ENCODE data around the gene CC2D2B.
"Not testable (repeated sequence)": the region's sequence is repeated elsewhere in the genome, so short reads cannot be mapped to it uniquely, and the experiment has no call there.

Gene CC2D2B

DNA sequence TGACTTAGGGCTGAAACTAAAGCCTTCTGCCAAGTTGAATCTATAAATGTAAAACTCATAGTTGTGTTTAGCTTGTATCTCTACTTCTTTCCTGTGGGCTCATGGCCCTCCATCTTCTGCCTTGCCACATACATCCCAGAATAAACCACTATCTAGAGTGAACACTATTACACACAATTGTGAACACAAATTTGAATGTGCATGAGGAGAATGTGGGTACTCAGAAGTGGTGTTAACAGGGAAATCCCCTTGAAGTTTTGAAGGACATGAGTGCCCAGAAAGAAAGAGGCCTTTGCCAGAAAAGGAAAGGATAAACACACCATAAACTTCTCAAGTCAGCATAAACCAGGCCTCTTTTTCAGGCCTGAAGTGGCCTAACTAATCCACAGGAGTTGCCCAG, 115.4 kb downstream of the CC2D2B start:
- no peak for ATAC-seq
- Mint-ChIP-seq H3K4me1 (no peaks in the 10 kb centered on the region), H3K27me3 (no peaks in the 10 kb centered on the region), H3K27ac (no peak overlapping the region), H3K36me3 (peaks cover 15% of the 10 kb centered on the region), H3K4me3 (no peak overlapping the region), H3K9me3 (no peaks in the 10 kb centered on the region)

DNA sequence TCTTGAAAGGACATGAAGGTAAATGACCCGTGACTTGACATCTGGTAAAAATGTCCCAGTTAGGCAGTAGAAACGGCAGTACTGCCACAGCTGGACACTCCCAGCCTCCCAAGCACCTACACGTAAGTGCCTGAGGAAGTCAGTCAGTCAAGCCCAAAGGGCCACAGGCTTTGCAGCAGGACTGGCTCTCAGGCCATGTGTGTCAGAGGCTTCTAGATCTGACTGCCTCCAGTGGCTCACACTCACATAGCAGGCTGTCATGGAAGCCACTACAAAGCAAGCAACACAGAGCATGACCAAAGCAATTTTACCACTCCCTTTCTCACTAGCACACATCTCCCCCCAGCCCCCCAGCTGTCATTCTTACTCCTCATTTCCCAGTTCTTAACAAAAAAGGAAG, 117.8 kb downstream of the CC2D2B start:
- Mint-ChIP-seq H3K4me3 (no peak overlapping the region), H3K27ac (no peak overlapping the region), H3K27me3 (no peaks in the 10 kb centered on the region), H3K4me1 (no peaks in the 10 kb centered on the region), H3K36me3 (peaks cover 11% of the 10 kb centered on the region), H3K9me3 (no peaks in the 10 kb centered on the region)
- peak; percentile 59 for ATAC-seq

DNA sequence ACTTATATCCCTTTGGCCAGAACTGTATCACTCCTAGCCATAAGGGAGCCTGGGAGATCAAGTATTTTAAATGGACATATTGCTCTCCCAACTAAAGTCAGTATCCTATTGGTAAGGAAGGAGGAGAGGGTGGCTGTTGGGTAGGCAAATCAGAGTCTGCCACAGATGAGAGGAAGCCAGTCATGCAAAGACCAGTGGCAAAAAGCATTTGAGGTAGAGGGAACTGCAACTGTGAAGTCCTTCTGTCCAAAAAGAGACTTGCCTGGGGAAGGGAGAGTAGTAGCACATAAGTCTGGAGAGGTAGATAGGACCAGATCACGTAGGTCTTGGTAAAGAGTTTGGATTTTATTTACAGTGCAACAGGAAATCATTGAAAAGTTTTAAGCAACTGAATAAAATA, 126.8 kb downstream of the CC2D2B start:
- H3K9me3 Mint-ChIP-seq, result no peaks in the 10 kb centered on the region
- peaks cover 10% of the 10 kb centered on the region for H3K4me1 Mint-ChIP-seq
- H3K36me3 Mint-ChIP-seq, result peaks cover 7% of the 10 kb centered on the region
- no peak overlapping the region for H3K4me3 Mint-ChIP-seq
- H3K27me3 Mint-ChIP-seq, result no peaks in the 10 kb centered on the region
- H3K27ac Mint-ChIP-seq, result no peak overlapping the region
- ATAC-seq, result no peak

DNA sequence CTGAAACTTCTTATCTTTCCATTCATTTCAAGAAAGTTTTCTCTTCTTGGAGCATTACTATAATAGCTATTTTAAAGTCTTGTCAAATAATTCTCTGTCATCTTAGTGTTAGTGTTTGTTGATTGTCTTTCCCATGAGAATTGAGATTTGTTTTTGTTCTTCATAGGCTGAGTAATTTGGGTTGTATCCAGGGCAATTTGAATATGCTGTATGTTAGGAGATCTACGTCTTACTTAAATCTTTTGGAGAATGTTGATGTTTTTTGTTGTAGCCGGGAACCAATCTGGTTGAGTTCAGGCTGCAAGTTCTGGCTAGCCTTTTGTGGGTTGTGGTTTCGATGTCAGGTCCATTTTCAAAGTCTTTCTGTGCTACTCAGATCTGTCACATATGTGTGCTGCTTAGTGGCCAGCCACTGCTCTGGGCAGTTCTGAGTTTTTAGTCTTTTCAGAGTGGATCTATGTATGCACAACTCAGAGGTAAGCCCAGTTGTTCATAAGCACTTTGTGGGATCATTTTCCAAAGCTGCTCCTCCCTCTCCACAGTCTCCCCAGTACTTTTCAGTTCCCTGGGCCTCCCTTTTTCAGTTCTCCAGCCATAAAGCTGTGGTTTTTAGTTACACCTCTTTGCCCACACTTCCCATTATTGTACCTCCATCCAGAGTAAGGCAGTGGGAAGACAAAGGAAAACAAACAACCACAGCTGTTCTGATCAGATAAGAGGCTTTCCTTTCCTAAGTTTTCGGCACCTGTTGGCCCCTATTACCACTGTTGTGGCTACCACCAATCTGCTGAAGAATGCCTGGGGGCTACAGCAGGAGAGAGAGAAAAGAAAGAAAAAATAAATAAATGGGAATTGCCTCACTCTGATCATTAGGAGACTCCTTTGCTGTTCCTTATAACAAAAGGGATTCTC, 131.0 kb downstream of the CC2D2B start:
- Mint-ChIP-seq H3K9me3 (no peaks in the 10 kb centered on the region), H3K27ac (no peak overlapping the region), H3K27me3 (no peaks in the 10 kb centered on the region), H3K36me3 (peaks cover 7% of the 10 kb centered on the region), H3K4me3 (no peak overlapping the region), H3K4me1 (peaks cover 18% of the 10 kb centered on the region)
- no peak for ATAC-seq

DNA sequence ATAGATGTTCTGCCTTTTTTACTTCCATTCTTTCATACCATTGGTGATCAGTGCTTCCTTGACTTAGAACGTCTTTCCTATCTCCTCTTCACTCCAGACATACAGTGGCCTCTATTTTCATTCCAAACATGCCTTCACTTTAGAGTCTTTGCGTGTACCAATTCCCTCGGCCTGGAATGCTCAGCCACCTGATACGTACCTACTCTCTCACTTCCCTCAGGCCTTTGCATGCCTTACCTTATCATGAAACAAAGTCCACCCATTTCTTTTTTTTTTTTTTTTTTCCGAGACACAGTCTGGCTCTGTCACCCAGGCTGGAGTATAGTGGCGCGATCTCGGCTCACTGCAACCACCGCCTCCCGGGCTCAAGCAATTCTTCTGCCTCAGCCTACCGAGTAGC, 133.4 kb downstream of the CC2D2B start:
- H3K4me3 Mint-ChIP-seq, result no peak overlapping the region
- ATAC-seq, result no peak

DNA sequence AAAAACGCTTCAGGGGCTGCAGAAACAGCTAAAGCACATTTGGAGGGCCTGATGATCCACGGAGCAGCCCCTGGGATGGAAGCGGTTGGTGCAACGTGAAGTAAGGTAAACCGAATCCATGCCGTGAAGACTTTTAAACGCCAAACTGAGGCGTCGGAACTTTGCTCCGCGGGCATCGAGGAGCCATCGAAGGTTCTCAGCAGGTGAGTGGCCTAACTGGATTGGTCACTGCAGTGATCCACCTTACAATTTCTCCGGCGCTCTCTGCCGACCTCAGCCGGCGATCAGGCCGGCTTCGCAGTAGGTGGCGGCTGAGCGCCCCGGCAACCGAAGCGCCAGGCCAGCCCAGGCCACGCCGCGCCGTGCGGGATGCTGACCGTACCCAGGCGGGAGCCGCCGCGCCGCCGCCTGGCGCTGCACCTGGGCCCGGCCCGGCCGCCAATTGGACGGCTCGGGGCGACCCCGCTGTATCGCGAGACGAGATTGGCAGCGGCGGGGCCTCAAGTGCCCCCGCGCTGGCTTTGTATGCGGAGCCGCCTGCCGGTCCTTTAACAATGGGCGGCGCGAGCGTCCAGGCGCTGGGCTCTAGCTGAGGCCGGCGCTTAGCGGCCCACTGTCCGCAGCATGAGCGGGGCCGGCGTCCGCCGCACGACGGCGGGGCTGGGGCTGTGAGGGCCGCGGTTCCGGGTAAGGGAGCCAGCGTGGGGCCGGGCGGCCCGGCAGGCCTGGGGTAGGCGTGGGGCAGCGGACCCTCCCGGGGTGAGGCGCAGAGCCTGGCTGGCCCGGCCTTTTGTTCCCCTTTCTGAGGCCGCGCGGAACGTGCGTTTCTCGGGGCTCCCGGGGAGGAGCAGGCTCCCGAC, 135.5 kb downstream of the CC2D2B start, which contains the start of gene CCNJ:
CCNJ (plus strand) TSS at position 551 of the 860 bp plus-strand sequence. CDS start 811 bp downstream, outside the sequence.
- no peaks in the 10 kb centered on the region for H3K9me3 Mint-ChIP-seq
- H3K4me3 Mint-ChIP-seq, result peak within 1 kb of the TSS; percentile 90
- H3K36me3 Mint-ChIP-seq, result peaks cover 28% of the 10 kb centered on the region
- peak within 1 kb of the TSS; percentile 90 for H3K27ac Mint-ChIP-seq
- peak; percentile 95 for ATAC-seq
- H3K27me3 Mint-ChIP-seq, result no peaks in the 10 kb centered on the region
- peaks cover 37% of the 10 kb centered on the region for H3K4me1 Mint-ChIP-seq

More for the DNA sequence above, 133.4 kb downstream of the CC2D2B start:
- H3K27me3 Mint-ChIP-seq, result no peaks in the 10 kb centered on the region
- H3K4me1 Mint-ChIP-seq, result peaks cover 23% of the 10 kb centered on the region
- no peaks in the 10 kb centered on the region for H3K9me3 Mint-ChIP-seq
- peaks cover 13% of the 10 kb centered on the region for H3K36me3 Mint-ChIP-seq
- no peak overlapping the region for H3K27ac Mint-ChIP-seq

DNA sequence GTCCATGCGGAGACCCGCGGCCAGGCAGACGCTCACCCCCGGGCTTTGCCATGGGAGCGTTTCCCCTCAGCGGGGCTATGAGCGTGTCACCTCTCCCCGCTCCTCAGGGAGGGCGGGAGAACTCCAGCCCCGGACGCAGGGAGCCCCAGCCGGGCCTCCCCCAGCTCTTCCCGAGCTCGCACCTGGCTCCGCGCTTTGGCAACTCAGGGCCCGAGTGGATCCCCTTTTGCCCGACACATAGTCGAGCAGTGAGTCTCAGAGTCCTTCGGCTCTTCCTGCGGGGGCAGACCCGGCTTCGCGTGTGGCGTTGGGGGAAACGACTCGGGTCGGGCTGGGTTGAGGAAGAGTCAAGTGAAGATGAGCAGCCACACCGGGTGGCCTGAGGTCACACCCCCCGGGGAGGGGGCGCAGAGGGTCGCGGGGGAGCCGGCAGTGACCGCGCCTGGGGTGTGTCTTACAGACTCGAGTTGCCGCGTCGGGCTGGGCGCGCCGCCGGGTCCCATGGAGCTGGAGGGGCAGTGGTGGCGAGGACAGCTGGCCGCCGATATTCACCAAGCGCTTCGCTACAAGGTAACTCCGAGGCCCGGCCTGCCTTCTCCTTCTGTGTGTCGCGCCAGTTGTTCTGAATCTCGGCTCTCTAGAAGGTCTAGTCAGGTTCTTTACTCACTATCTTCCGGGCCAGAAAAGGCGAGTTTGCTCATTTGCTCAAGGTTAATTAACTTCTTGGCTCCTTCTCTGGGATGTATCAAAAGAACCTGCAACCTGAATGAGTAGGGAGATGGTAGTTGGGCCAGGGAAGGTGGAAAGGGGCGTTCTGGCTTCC, 136.3 kb downstream of the CC2D2B start:
- peak overlapping the region; percentile 90 for H3K27ac Mint-ChIP-seq
- H3K4me1 Mint-ChIP-seq, result peaks cover 46% of the 10 kb centered on the region
- no peaks in the 10 kb centered on the region for H3K9me3 Mint-ChIP-seq
- peaks cover 31% of the 10 kb centered on the region for H3K36me3 Mint-ChIP-seq
- no peaks in the 10 kb centered on the region for H3K27me3 Mint-ChIP-seq
- ATAC-seq, result peak; percentile 66
- H3K4me3 Mint-ChIP-seq, result peak overlapping the region; percentile 90

DNA sequence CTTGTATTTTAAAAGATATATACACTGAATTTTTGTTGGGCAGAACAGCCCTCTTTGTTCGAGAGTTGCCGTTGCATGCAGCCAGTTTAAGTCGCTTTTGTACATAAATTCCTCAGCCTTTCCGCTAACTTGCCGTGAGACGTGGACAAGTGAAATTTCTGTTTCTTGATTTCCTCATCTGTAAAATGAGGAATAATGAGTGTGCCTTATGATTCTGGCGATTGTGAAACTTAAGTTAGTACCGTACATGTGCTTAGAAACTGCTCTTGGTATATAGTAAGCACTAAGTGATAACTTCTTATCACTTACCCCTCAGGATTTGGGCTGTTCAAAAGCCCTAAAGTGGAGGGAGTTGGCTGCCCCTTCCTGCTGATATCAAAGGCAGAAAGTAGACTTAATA, 137.0 kb downstream of the CC2D2B start:
- Mint-ChIP-seq H3K4me1 (peaks cover 52% of the 10 kb centered on the region), H3K9me3 (no peaks in the 10 kb centered on the region), H3K27ac (peak overlapping the region; percentile 90), H3K27me3 (no peaks in the 10 kb centered on the region), H3K36me3 (peaks cover 37% of the 10 kb centered on the region), H3K4me3 (peak overlapping the region; percentile 90)
- no peak for ATAC-seq

DNA sequence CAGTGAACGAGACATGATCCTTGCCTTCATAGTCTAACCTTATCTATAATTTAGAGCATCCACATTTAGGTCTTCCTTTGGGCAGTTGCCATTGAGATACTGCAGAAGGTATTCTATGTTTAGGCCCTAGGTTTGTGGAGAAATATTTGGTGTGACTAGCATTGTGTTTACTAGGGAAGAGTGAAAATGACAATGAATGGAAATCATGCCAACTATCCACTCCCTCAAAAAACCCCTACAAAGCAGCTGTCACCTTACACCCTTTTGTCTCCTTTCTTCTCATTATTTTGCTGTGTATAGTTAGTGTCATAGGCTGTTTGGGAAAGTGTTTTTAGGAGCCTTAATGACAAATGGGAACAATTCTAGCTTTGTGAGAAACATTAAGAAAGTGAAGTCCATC, 138.8 kb downstream of the CC2D2B start:
- Mint-ChIP-seq H3K4me1 (peaks cover 55% of the 10 kb centered on the region), H3K4me3 (no peak overlapping the region), H3K9me3 (no peaks in the 10 kb centered on the region), H3K36me3 (peaks cover 40% of the 10 kb centered on the region), H3K27me3 (no peaks in the 10 kb centered on the region), H3K27ac (no peak overlapping the region)
- ATAC-seq, result no peak

DNA sequence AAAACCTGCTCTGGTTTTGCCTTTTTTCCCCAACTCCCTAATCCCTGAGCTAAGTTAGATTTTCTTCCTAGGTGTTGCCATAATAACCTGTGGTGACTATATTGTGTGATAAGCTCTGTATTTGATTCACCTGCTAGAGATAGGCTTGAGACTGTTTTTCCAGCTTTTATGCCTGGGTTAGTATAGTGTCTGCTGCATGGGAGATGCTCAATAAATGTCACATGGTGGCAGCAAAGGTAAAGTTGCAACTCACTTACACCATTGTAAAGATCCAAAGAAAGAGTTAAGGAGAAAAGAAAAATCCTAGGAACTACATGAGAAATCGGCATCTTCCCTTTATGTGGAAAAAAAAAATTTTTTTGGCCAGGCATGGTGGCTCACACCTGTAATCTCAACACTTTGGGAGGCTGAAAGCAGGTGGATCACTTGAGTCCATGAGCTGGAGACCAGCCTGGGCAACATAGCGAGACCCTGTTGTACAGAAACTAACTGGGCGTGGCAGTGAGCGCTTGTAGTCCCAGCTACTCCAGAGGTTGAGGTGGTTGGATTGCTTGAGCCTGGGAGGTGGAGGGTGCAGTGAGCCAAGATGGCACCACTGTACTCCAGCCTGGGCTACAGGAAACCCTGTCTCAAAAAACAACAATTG, 139.4 kb downstream of the CC2D2B start:
- Mint-ChIP-seq H3K9me3 (no peaks in the 10 kb centered on the region), H3K27me3 (no peaks in the 10 kb centered on the region), H3K4me1 (peaks cover 61% of the 10 kb centered on the region), H3K27ac (no peak overlapping the region), H3K36me3 (peaks cover 46% of the 10 kb centered on the region), H3K4me3 (no peak overlapping the region)
- no peak for ATAC-seq

DNA sequence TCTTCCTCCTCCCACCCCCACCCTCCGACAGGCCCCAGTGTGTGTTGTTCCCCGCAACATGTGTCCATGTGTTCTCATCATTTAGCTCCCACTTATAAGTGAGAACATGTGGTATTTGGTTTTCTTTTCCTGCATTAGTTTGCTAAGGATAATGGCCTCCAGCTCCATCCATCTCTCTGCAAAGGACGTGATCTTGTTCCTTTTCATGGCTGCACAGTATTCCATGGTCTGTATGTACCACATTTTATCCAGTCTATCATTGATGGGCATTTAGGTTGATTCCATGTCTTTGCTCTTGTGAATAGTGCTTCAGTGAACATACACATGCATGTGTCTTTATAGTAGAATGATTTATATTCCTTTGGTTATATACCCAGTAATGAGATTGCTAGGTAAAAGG, 140.2 kb downstream of the CC2D2B start:
- H3K36me3 Mint-ChIP-seq, result peaks cover 54% of the 10 kb centered on the region
- not testable (repeated sequence) for H3K27ac Mint-ChIP-seq, H3K9me3 Mint-ChIP-seq, H3K4me3 Mint-ChIP-seq, ATAC-seq, H3K27me3 Mint-ChIP-seq
- H3K4me1 Mint-ChIP-seq, result peaks cover 57% of the 10 kb centered on the region

DNA sequence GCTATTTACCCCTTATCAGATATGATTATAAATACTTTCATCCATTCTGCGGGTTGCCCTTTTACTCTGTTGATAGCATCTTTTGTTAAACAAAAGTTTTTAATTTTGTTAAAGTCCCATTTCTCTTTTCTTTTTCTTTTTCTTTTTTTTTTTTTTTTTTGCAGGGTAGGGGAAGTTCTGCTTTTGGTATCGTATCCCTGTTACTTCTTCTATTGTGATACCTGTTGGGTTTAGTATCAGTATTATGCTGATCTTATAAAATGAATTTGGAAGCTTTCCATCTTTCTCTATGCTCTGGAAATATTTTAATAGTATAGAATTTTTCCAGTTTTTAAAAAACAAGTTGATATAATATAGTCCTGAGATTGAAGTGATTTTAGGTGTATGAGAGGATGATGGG, 141.6 kb downstream of the CC2D2B start:
- Mint-ChIP-seq H3K4me3 (no peak overlapping the region), H3K36me3 (peaks cover 54% of the 10 kb centered on the region), H3K9me3 (no peaks in the 10 kb centered on the region), H3K4me1 (peaks cover 49% of the 10 kb centered on the region), H3K27me3 (no peaks in the 10 kb centered on the region), H3K27ac (no peak overlapping the region)
- no peak for ATAC-seq

DNA sequence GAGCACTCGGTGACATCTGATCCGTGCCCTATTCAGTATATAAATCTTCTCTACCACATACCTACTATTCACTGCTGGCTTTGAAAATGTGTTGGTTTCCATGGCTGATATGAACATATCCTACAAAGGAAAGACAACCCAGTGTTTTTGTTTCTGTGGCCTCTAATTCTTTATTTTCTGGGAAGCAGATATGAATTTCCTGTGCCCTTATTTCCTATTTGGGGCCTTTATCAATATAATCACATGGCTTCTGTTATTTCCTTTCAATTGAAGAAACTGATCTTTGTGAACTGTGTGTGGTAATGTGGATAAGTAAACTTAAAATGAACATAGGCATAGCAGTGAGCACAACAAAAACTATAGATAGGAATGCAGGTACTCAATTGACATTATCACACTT, 146.2 kb downstream of the CC2D2B start:
- Mint-ChIP-seq H3K27me3 (no peaks in the 10 kb centered on the region), H3K4me1 (peaks cover 18% of the 10 kb centered on the region), H3K4me3 (no peak overlapping the region), H3K27ac (no peak overlapping the region), H3K9me3 (no peaks in the 10 kb centered on the region), H3K36me3 (peaks cover 45% of the 10 kb centered on the region)
- no peak for ATAC-seq

DNA sequence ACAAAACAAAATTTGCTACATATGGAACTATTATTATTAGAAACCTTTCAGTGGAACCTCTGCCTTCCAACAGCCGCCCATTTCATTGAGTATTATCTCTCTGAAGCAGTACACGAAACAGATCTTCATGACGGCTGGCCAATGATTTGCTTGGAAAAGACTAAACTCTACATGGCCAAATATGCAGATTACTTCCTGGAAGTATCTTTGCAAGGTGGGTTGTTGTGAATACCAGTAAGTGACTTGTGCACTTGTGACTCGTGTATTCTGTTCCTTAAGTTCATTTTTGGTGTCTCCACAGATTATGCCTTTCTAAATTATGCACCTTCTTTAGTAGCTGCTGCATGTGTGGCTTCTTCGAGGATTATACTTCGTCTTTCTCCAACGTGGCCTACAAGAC, 149.0 kb downstream of the CC2D2B start:
- Mint-ChIP-seq H3K4me1 (peaks cover 6% of the 10 kb centered on the region), H3K36me3 (peaks cover 41% of the 10 kb centered on the region), H3K27me3 (no peaks in the 10 kb centered on the region), H3K4me3 (no peak overlapping the region), H3K9me3 (no peaks in the 10 kb centered on the region), H3K27ac (no peak overlapping the region)
- no peak for ATAC-seq
